ENCODE data around the gene SELENOP. TPM values are rescaled to one million over a fixed set of nuclear protein-coding genes. Genes with fewer than 3 reads are reported as not detected.

Gene SELENOP
- total and polyA plus RNA-seq, 2 of the 13 experiments (the other 11 are each of a cell fraction or from before 2014, with no cell fraction given): 1,895 to 2,083 TPM

DNA sequence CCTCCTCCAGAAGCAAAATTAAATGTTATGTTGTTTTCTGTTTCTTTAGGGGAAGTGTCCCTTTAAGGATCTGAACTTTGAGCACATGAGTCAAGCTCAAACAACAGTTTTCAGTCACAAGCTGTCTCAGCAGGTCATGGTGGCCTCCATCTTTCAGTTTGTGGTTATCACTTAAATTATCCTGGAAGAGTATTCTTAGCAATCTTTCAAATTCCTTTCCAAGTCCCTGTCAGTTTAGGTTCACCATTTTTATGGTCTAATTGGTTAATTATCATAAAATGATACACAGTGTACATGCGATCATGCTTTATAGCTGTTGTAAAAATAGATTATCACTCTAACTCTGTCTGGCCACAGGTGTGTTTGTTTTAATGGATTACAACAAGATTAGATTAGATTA lies 43.1 kb upstream of the SELENOP start (continued):
- TF ChIP-seq ZNF766 (CRISPR knock-in tag; IDR thresholded peaks at IDR 0.05; ENCODE audit: borderline replicate concordance) (no peak), SOX6 (IDR thresholded peaks at IDR 0.05) (no peak), SOX6 (CRISPR knock-in tag; IDR thresholded peaks at IDR 0.05) (peak; percentile 44; the same call in 1 of the 2 replicates), ZNF564 (CRISPR knock-in tag; IDR thresholded peaks at IDR 0.05) (no peak), HES4 (CRISPR knock-in tag; IDR thresholded peaks at IDR 0.05; ENCODE audit: borderline replicate concordance) (no peak), MTA3 (CRISPR knock-in tag; IDR thresholded peaks at IDR 0.05) (no peak), ZEB1 (IDR thresholded peaks at IDR 0.05; ENCODE audit: insufficient replicate concordance, low read depth) (no peak), SAFB2 (CRISPR knock-in tag; IDR thresholded peaks at IDR 0.05; ENCODE audit: borderline replicate concordance, low read depth) (no peak), IKZF1 (IDR thresholded peaks at IDR 0.05) (no peak), ZFP91 (CRISPR knock-in tag; IDR thresholded peaks at IDR 0.05; ENCODE audit: borderline replicate concordance) (peak; percentile 93; the same call in 1 of the 2 replicates), TAF15 (IDR thresholded peaks at IDR 0.05; ENCODE audit: low read depth, low read length, poor library complexity, severe bottlenecking) (no peak), JUNB (CRISPR knock-in tag; IDR thresholded peaks at IDR 0.05; ENCODE audit: borderline replicate concordance) (no peak), MAFF (IDR thresholded peaks at IDR 0.05; ENCODE audit: low read depth, low read length) (no peak), ARID4A (CRISPR knock-in tag; IDR thresholded peaks at IDR 0.05; ENCODE audit: borderline replicate concordance) (no peak), PCBP1 (IDR thresholded peaks at IDR 0.05; ENCODE audit: borderline replicate concordance, low read depth, low read length) (no peak), BCL6 (CRISPR knock-in tag; IDR thresholded peaks at IDR 0.05) (0 out of 2 replicates have a peak, but pooled peaks have one; percentile 17), HBP1 (CRISPR knock-in tag; IDR thresholded peaks at IDR 0.05; ENCODE audit: low read depth) (no peak)
- TF ChIP-seq, protein P1, sequence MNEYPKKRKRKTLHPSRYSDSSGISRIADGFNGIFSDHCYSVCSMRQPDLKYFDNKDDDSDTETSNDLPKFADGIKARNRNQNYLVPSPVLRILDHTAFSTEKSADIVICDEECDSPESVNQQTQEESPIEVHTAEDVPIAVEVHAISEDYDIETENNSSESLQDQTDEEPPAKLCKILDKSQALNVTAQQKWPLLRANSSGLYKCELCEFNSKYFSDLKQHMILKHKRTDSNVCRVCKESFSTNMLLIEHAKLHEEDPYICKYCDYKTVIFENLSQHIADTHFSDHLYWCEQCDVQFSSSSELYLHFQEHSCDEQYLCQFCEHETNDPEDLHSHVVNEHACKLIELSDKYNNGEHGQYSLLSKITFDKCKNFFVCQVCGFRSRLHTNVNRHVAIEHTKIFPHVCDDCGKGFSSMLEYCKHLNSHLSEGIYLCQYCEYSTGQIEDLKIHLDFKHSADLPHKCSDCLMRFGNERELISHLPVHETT (CRISPR knock-in tag; conservative IDR thresholded peaks at IDR 0.05): no peak
